Activated naive CD4-positive, alpha-beta T cell treated with Interleukin-2 at 50 U/mL for 16 hours (primary cell): ENCODE measurements around the gene LYRM7.
"Not testable (repeated sequence)": the region's sequence is repeated elsewhere in the genome, so short reads cannot be mapped to it uniquely, and the experiment has no call there.

ENCODE experiments used
- DNase-seq: peaks from one replicate; pipeline ENCODE4 v3.0.0-alpha.2; 2020

The LYRM7 gene

GRCh38 chr5:131170540-131171275, at the start of gene LYRM7:
TSS of gene LYRM7 (plus strand) at chr5:131170944. CDS start at chr5:131171021, 77 bp downstream.
- DNase-seq: peak; percentile 96

- DNase-seq: not testable (repeated sequence)
Measured at GRCh38 chr5:131127244-131127643, 43.5 kb upstream of the LYRM7 start.

- DNase-seq: no peak
Measured at GRCh38 chr5:131129306-131129705, 41.4 kb upstream of the LYRM7 start.

- DNase-seq: not testable (repeated sequence)
Measured at GRCh38 chr5:131133091-131133490, 37.7 kb upstream of the LYRM7 start.

GRCh38 chr5:131138406-131138805, 32.3 kb upstream of the LYRM7 start:
- not testable (repeated sequence) for DNase-seq

GRCh38 chr5:131139321-131139720, 31.4 kb upstream of the LYRM7 start:
- no peak for DNase-seq

GRCh38 chr5:131142970-131143617, 27.6 kb upstream of the LYRM7 start:
- no peak for DNase-seq

- DNase-seq: no peak
Measured at GRCh38 chr5:131147258-131147657, 23.5 kb upstream of the LYRM7 start.

- no peak for DNase-seq
Measured at GRCh38 chr5:131148835-131149234, 21.9 kb upstream of the LYRM7 start.

- no peak for DNase-seq
Measured at GRCh38 chr5:131150408-131150807, 20.3 kb upstream of the LYRM7 start.

- DNase-seq: no peak
Measured at GRCh38 chr5:131151216-131151615, 19.5 kb upstream of the LYRM7 start.

- no peak for DNase-seq
Measured at GRCh38 chr5:131156385-131156784, 14.4 kb upstream of the LYRM7 start.

GRCh38 chr5:131156957-131157356, 13.8 kb upstream of the LYRM7 start:
- no peak for DNase-seq

GRCh38 chr5:131160134-131160533, 10.6 kb upstream of the LYRM7 start:
- DNase-seq: no peak

GRCh38 chr5:131163276-131164119, 7.2 kb upstream of the LYRM7 start:
- DNase-seq: no peak

- DNase-seq: peak; percentile 71
Measured at GRCh38 chr5:131164191-131165118, 6.3 kb upstream of the LYRM7 start.

GRCh38 chr5:131165119-131165727, 5.5 kb upstream of the LYRM7 start, which contains the start of gene HINT1:
TSS of gene HINT1 (minus strand) at chr5:131165256. CDS start at chr5:131165205, 51 bp downstream.
- peak; percentile 93 for DNase-seq

GRCh38 chr5:131167615-131168014, 3.1 kb upstream of the LYRM7 start:
- no peak for DNase-seq

- no peak for DNase-seq
Measured at GRCh38 chr5:131169810-131170539, 769 bp upstream of the LYRM7 start.

- peak; percentile 8 for DNase-seq
Measured at GRCh38 chr5:131171276-131171810, 599 bp downstream of the LYRM7 start.

GRCh38 chr5:131180407-131180806, 9.7 kb downstream of the LYRM7 start:
- no peak for DNase-seq
